ENCODE measurements around the gene TRIM28.

TRIM28 gene

GRCh38 chr19:58547323-58548312 is 3.8 kb downstream of the TRIM28 start:
- in situ Hi-C loops (cut with MboI; ENCODE audit: low sequenced_read_pairs): no loop called here

GRCh38 chr19:58548859-58549663 is 5.2 kb downstream of the TRIM28 start:
- in situ Hi-C loops (cut with MboI; ENCODE audit: low sequenced_read_pairs): no loop called here

GRCh38 chr19:58549664-58550361 is 5.9 kb downstream of the TRIM28 start:
- in situ Hi-C loops (cut with MboI; ENCODE audit: low sequenced_read_pairs): no loop called here

- in situ Hi-C loops (cut with MboI; ENCODE audit: low sequenced_read_pairs): no loop called here
These were observed 6.7 kb downstream of the TRIM28 start for GRCh38 chr19:58550362-58551122.

GRCh38 chr19:58551123-58551497 is 7.2 kb downstream of the TRIM28 start:
- in situ Hi-C loops (cut with MboI; ENCODE audit: low sequenced_read_pairs): no loop called here

- in situ Hi-C loops (cut with MboI; ENCODE audit: low sequenced_read_pairs): no loop called here
These were observed 8.0 kb downstream of the TRIM28 start for GRCh38 chr19:58551577-58552471.

- in situ Hi-C loops (cut with MboI; ENCODE audit: low sequenced_read_pairs): no loop called here
These were observed 8.8 kb downstream of the TRIM28 start for GRCh38 chr19:58552655-58553054.

- in situ Hi-C loops (cut with MboI; ENCODE audit: low sequenced_read_pairs): no loop called here
These were observed 10.1 kb downstream of the TRIM28 start for GRCh38 chr19:58553799-58554493.

GRCh38 chr19:58554494-58555368 is 10.9 kb downstream of the TRIM28 start, which contains the start of gene CHMP2A:
Gene CHMP2A (minus strand): TSS chr19:58555105. CDS start chr19:58554212, 893 bp downstream.
- in situ Hi-C loops (cut with MboI; ENCODE audit: low sequenced_read_pairs): no loop called here

GRCh38 chr19:58555369-58555885 is 11.6 kb downstream of the TRIM28 start:
- in situ Hi-C loops (cut with MboI; ENCODE audit: low sequenced_read_pairs): no loop called here

GRCh38 chr19:58555920-58556621 is 12.2 kb downstream of the TRIM28 start:
- in situ Hi-C loops (cut with MboI; ENCODE audit: low sequenced_read_pairs): no loop called here

- in situ Hi-C loops (cut with MboI; ENCODE audit: low sequenced_read_pairs): no loop called here
These were observed 12.9 kb downstream of the TRIM28 start for GRCh38 chr19:58556622-58557220.

- in situ Hi-C loops (cut with MboI; ENCODE audit: low sequenced_read_pairs): no loop called here
These were observed 13.6 kb downstream of the TRIM28 start for GRCh38 chr19:58557221-58558065.

GRCh38 chr19:58558066-58558622 is 14.3 kb downstream of the TRIM28 start, which contains the start of gene UBE2M:
Gene UBE2M (minus strand): TSS chr19:58558611. CDS start chr19:58558381, 230 bp downstream.
- in situ Hi-C loops (cut with MboI; ENCODE audit: low sequenced_read_pairs): no loop called here

GRCh38 chr19:58558623-58559274 is 14.9 kb downstream of the TRIM28 start:
- in situ Hi-C loops (cut with MboI; ENCODE audit: low sequenced_read_pairs): no loop called here
